Measurements from ENCODE around the gene RPS6KA1. TPM values are rescaled to one million over a fixed set of nuclear protein-coding genes. Genes with fewer than 3 reads are reported as not detected.

Gene RPS6KA1
- 189 TPM for total RNA-seq (2013)
- polyA plus RNA-seq (100 to 1,000 TPM; 116 to 189 (median 188) TPM), polyA minus RNA-seq (147 and 215 TPM in 2 replicates), total RNA-seq (21.3 to 123 (median 89.3) reads per million in 11 experiments)

GRCh38 chr1:26529655-26530409, at the start of gene RPS6KA1:
Gene RPS6KA1 (plus strand): TSS chr1:26529761. CDS start chr1:26529921, 160 bp downstream.
- H3K36me3 Mint-ChIP-seq = no peaks in the 10 kb centered on the region
- Histone ChIP-seq H3K4me1 (ENCODE audit: control insufficient read depth in 1 of 2, insufficient read depth in 2 of 2, low read length in 2 of 2) (peaks cover 20 to 24% of the 10 kb centered on the region in 2 donors), H4K20me1 (ENCODE audit: insufficient read depth, low read length) (peaks cover 4% of the 10 kb centered on the region), H3K9ac (ENCODE audit: insufficient read depth, low read length, poor library complexity, severe bottlenecking) (peak within 1 kb of the TSS; percentile 73), H3K9me3 (replicated peaks in 1 of 2; ENCODE audit: control insufficient read depth in 1 of 2, insufficient read depth in 1 of 2, low read length in 2 of 2) (no peaks in the 10 kb centered on the region), H3K36me3 (replicated peaks in 1 of 2; ENCODE audit: control insufficient read depth in 1 of 2, insufficient read depth in 2 of 2, low read length in 2 of 2) (no peaks in the 10 kb centered on the region), H3K27ac (ENCODE audit: low read depth in 1 of 2, low read length in 2 of 2) (peak within 1 kb of the TSS in 1 of 2 donors; percentile 44), H2AFZ (ENCODE audit: insufficient read depth, low read depth, low read length, poor library complexity, severe bottlenecking) (peak within 1 kb of the TSS; percentile 86), H3K27me3 (ENCODE audit: control insufficient read depth in 2 of 2, insufficient read depth in 2 of 2, low read length in 2 of 2) (no peaks in the 10 kb centered on the region), H3K79me2 (ENCODE audit: insufficient read depth, low read length) (peaks cover 7% of the 10 kb centered on the region), H3K4me2 (replicated peaks; ENCODE audit: extremely low read depth, low read length, poor library complexity, severe bottlenecking) (peak within 1 kb of the TSS; percentile 95), H3K4me3 (replicated peaks in 1 of 3; ENCODE audit: low read depth in 2 of 3, low read length in 3 of 3) (peak within 1 kb of the TSS; percentile 37 to 84 (median 61))
- peak within 1 kb of the TSS; percentile 85 to 92 for H3K4me3 Mint-ChIP-seq
- under 1% methylated on average over 80 of the region's 86 CpGs for WGBS (ENCODE audit: insufficient coverage)
- H3K27ac Mint-ChIP-seq = peak within 1 kb of the TSS; percentile 56 to 86 (median 74)
- peak in 2 of 3 donors; percentile 42 to 54 for DNase-seq
- TF ChIP-seq, protein P1, sequence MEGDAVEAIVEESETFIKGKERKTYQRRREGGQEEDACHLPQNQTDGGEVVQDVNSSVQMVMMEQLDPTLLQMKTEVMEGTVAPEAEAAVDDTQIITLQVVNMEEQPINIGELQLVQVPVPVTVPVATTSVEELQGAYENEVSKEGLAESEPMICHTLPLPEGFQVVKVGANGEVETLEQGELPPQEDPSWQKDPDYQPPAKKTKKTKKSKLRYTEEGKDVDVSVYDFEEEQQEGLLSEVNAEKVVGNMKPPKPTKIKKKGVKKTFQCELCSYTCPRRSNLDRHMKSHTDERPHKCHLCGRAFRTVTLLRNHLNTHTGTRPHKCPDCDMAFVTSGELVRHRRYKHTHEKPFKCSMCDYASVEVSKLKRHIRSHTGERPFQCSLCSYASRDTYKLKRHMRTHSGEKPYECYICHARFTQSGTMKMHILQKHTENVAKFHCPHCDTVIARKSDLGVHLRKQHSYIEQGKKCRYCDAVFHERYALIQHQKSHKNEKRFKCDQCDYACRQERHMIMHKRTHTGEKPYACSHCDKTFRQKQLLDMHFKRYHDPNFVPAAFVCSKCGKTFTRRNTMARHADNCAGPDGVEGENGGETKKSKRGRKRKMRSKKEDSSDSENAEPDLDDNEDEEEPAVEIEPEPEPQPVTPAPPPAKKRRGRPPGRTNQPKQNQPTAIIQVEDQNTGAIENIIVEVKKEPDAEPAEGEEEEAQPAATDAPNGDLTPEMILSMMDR (IDR thresholded peaks at IDR 0.05) = no peak
- H3K27me3 Mint-ChIP-seq (ENCODE audit: low read depth in 3 of 3) = peaks cover 7 to 11% (median 7%) of the 10 kb centered on the region in 3 donors
- H3K4me1 Mint-ChIP-seq = peaks cover 25% of the 10 kb centered on the region
- H3K9me3 Mint-ChIP-seq = peaks cover 0 to 3% (median 0%) of the 10 kb centered on the region in 7 donors
- intact Hi-C loops (cut with micrococcal nuclease) = no loop called here

DNA sequence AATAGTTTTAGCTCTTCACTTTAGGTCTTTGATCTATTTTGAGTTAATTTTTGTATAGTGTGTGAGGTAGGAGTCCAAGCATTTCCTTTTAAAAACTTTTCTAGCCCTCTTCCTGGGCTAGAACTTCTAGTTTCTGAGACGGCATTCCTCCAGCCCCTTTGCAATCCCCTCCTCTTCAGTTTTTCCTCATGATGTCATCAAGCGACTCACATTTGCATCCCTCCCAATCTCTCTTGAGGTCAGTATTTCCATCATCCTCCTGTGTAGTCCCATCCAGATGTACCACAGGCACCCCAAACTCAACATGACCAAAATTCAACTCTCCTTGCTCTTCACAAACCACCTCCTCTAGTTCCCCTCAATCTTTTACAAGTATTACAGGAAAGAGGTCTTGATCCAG, 46.6 kb upstream of the RPS6KA1 start:
- H3K27ac ChIP-seq (ENCODE audit: low read depth in 1 of 2, low read length in 2 of 2) = no peak overlapping the region
- H3K79me2 ChIP-seq (ENCODE audit: insufficient read depth, low read length) = no peaks in the 10 kb centered on the region
- peaks cover 0 to 3% (median 3%) of the 10 kb centered on the region in 3 donors for H3K27me3 Mint-ChIP-seq (ENCODE audit: low read depth in 3 of 3)
- no peaks in the 10 kb centered on the region for H3K9me3 Mint-ChIP-seq
- peaks cover 15 to 18% of the 10 kb centered on the region in 2 donors for H3K36me3 Mint-ChIP-seq
- DNase-seq = no peak
- H3K4me3 Mint-ChIP-seq = no peak overlapping the region
- 72% methylated on average over 2 of the region's 2 CpGs for WGBS (ENCODE audit: insufficient coverage)
- no peaks in the 10 kb centered on the region for H3K9me3 ChIP-seq (replicated peaks in 1 of 2; ENCODE audit: control insufficient read depth in 1 of 2, insufficient read depth in 1 of 2, low read length in 2 of 2)
- H3K4me3 ChIP-seq (replicated peaks in 1 of 3; ENCODE audit: low read depth in 2 of 3, low read length in 3 of 3) = no peak overlapping the region
- H3K4me1 Mint-ChIP-seq = peaks cover 12% of the 10 kb centered on the region
- H3K9ac ChIP-seq (ENCODE audit: insufficient read depth, low read length, poor library complexity, severe bottlenecking) = no peak overlapping the region
- peaks cover 6 to 11% of the 10 kb centered on the region in 2 donors for H3K36me3 ChIP-seq (replicated peaks in 1 of 2; ENCODE audit: control insufficient read depth in 1 of 2, insufficient read depth in 2 of 2, low read length in 2 of 2)
- intact Hi-C loops (cut with micrococcal nuclease) = no loop called here
- peak overlapping the region in 2 of 7 donors; percentile 6 to 34 for H3K27ac Mint-ChIP-seq
- H4K20me1 ChIP-seq (ENCODE audit: insufficient read depth, low read length) = peaks cover under 1% of the 10 kb centered on the region
- H3K4me1 ChIP-seq (ENCODE audit: control insufficient read depth in 1 of 2, insufficient read depth in 2 of 2, low read length in 2 of 2) = no peaks in the 10 kb centered on the region
- H3K4me2 ChIP-seq (replicated peaks; ENCODE audit: extremely low read depth, low read length, poor library complexity, severe bottlenecking) = no peak overlapping the region
- H3K27me3 ChIP-seq (ENCODE audit: control insufficient read depth in 2 of 2, insufficient read depth in 2 of 2, low read length in 2 of 2) = no peaks in the 10 kb centered on the region
- no peak overlapping the region for H2AFZ ChIP-seq (ENCODE audit: insufficient read depth, low read depth, low read length, poor library complexity, severe bottlenecking)
- TF ChIP-seq, protein P1 (IDR thresholded peaks at IDR 0.05) = no peak

Data from CD14-positive monocyte (primary cell).